GM12873 (cell line): ENCODE data around the gene EFNA1.

ENCODE experiments used
- CTCF ChIP-seq: IDR thresholded peaks from 2 replicates; pipeline ENCODE4 v1.5.1; 2012; ENCODE audit warnings: low read depth, mild to moderate bottlenecking, moderate library complexity, low read length, control low read depth; ENCODE audit not compliant: insufficient read depth; ENCODE audit errors: missing control alignments

Gene EFNA1

DNA sequence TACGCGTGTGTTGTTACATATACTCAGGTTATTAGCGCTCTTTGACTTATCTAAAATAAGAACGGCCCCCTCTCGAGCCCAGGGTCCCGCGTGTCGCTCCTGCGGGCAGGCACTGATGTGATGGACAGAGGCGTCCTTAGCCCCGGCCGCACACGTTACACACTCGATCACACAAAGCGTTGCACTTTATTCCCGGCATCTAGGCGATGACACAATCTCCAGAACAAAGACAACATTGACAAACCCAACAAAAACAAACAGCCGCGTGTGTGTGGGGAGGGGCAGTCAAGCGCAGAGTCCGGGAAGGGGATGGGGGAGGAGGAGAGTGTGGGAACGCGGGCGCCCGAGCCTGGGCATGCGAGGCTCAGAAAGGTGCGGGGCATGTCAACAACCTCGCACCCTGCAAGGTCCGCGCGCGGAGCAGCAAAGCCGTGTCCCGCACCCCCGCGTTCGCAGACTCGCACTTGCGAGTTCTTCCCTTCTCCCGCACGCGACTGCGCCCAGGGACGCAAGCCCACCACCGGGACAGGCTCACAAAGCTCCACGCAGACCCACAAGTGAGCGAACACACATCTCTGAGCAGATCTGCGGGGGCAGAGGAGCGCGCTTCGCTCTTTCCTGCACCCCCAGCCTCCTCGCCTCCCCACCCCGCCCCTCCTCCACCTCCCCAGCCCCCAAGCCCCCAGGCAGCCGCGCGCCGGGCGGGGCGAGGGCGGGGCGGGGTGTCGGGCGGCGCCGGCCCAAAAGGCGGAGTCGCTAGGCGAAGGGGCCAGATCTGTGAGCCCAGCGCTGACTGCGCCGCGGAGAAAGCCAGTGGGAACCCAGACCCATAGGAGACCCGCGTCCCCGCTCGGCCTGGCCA lies at the start of gene EFNA1:
TSS of gene EFNA1 (plus strand) at position 772 of the 862 bp plus-strand sequence. CDS start 102 bp downstream, outside the sequence.
- TF ChIP-seq CTCF = no peak

GRCh38 chr1:155078469-155079209 lies 49.0 kb upstream of the EFNA1 start, which contains the start of gene EFNA3:
TSS of gene EFNA3 (plus strand) at chr1:155078837. CDS start at chr1:155078942, 105 bp downstream.
- no peak for TF ChIP-seq CTCF

DNA sequence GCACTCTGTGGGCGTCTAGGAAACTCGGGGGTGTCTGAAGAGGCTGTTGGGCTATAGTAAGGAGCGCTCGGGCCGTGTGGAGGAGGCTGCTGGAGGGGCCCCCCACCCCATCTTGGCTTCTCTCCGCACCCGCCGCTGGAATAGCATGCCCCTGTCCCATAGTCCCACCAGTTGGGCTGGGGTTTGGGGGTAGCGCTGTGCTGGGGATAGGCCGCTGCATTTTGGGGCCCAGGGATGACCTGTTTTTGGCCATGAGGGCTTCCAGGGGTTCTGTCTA lies 48.5 kb upstream of the EFNA1 start:
- TF ChIP-seq CTCF = no peak

DNA sequence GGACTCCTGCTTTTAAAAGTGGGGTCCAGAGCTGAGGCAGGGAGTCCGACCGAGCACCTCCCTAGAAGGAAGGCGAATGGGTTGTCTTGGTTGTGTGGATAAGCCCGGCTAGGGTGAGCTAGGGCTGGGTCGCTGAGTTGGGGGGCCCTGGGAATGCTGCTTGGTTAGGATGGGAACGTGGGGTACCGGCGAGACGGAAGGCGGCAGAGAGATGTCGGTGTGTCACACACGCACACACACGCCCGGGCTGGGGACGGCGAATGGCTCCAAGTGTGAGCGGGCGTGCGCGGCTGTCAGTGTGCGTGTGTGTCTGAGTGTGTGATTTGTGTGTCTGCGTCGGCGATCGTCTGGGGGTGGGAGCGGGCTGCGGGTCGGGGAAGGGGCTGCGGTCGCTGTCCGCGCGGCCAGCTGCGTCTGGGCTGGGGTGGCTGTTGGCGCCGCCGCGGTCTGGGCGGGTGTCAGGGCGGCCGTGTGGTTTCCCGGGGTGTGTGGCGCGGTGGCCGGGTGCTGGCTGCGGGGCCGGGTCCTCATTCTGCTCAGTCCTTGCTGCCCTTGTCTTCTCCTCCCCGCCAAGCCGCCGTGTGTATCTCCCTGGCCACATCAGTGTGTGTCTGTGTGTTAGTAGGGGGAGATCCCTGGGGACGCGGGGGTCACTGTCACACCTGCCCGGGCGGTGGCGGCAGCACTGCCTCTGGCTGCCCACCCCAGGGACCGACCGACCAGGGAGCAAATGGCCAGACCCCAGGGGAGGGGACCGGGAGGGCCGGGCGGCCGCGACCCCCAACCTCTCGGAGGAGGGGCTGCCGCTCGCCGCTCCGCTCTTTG lies 48.0 kb upstream of the EFNA1 start:
- TF ChIP-seq CTCF = no peak

DNA sequence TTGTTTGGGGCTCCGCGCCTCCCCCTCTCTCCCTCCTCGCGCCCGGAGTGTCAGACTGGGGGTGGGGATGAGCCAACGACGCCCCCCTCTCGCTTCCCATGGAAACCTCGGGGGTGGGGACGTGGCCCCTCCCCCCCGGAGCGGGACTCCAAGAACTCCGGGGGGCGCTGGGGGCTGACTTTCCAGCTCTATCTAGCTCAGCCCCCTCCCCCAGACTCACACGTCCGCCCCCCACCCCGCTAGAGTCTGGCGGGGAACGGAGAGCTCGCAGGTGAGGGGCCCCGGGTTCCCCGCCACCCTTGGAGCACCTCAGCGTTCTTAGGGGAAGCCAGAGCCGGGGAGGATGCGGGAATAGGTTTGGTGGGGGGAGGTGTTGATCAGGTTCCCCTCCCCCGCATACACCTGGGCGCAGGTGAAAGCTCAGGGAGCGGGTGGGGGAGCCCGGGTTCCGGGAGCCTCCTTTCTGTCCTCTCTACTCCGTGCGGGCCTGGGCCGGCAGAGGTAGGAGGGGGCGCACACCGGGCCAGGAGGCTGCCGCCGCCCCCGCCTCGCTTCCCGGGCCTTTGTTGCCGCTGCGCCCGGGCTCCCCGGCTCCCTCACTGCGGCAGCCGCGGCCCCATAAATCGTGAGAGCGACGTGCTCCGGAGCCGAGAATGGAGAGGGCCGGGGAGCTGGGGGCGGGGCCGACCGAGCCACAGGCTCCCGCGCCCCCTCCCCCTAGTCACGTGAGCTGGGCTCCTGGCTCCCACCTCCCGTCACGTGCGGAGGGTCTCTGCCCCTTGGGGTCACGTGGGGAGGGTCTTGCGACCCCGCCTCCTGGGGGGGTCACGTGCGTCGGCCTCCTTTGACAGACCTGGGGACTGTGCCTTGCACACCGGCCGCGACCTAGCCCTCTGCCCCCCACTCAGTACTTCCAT lies 47.1 kb upstream of the EFNA1 start:
- no peak for TF ChIP-seq CTCF

- no peak for TF ChIP-seq CTCF
Observed at GRCh38 chr1:155081472-155082300, 46.0 kb upstream of the EFNA1 start.
